ENCODE data around the gene HAUS3. TPM values are rescaled to one million over a fixed set of nuclear protein-coding genes. Genes with fewer than 3 reads are reported as not detected.
A peak's percentile ranks its signal among the peaks of the same experiment; 100 is the strongest.

HAUS3 gene
- total RNA-seq, 4 donors from 2014 or later, result 9.9 to 14.1 (median 11.3) TPM

- no peaks in the 10 kb centered on the region for H3K9me3 ChIP-seq
- peaks cover 0 to 9% (median 2%) of the 10 kb centered on the region in 4 donors for H3K4me1 ChIP-seq
- WGBS, result 9% methylated on average over 10 of the region's 10 CpGs
- no peak for TF ChIP-seq POLR2A (IDR thresholded peaks at IDR 0.05; ENCODE audit: low read depth)
- TF ChIP-seq POLR2AphosphoS5 (IDR thresholded peaks at IDR 0.05), result no peak
- TF ChIP-seq EP300 (IDR thresholded peaks at IDR 0.05), result no peak
- TF ChIP-seq CTCF (IDR thresholded peaks at IDR 0.05), result peak; percentile 72 to 82 (median 77)
- intact Hi-C loops (cut with DNase I), result loop anchor here (2.0 kb wide), 1 partner anchor 243 kb away; no protein-coding TSS in a partner anchor
- H3K27me3 ChIP-seq, result no peaks in the 10 kb centered on the region
- H3K36me3 ChIP-seq, result peaks cover 0 to 20% (median 11%) of the 10 kb centered on the region in 4 donors
- H3K4me3 ChIP-seq, result no peak overlapping the region
- no peak overlapping the region for H3K27ac ChIP-seq (replicated peaks in 1 of 4)
- DNase-seq (ENCODE audit: extremely low spot score), result no peak
Observed at GRCh38 chr4:2220016-2220630, 21.8 kb downstream of the HAUS3 start.

GRCh38 chr4:2219233-2219760 lies 22.6 kb downstream of the HAUS3 start:
- 89% methylated on average over 5 of the region's 6 CpGs for WGBS
- no peak overlapping the region for H3K4me3 ChIP-seq
- peaks cover 0 to 17% (median 11%) of the 10 kb centered on the region in 4 donors for H3K36me3 ChIP-seq
- peaks cover 0 to 9% (median 2%) of the 10 kb centered on the region in 4 donors for H3K4me1 ChIP-seq
- intact Hi-C loops (cut with DNase I), result no loop called here
- no peaks in the 10 kb centered on the region for H3K27me3 ChIP-seq
- no peak overlapping the region for H3K27ac ChIP-seq (replicated peaks in 1 of 4)
- TF ChIP-seq POLR2AphosphoS5 (IDR thresholded peaks at IDR 0.05) (no peak), CTCF (IDR thresholded peaks at IDR 0.05) (no peak)
- no peak for DNase-seq (ENCODE audit: extremely low spot score)
- no peaks in the 10 kb centered on the region for H3K9me3 ChIP-seq

GRCh38 chr4:2218436-2218835 lies 23.5 kb downstream of the HAUS3 start:
- WGBS, result 88% methylated on average over 1 of the region's 1 CpG
- Histone ChIP-seq H3K36me3 (peaks cover 0 to 13% (median 9%) of the 10 kb centered on the region in 4 donors), H3K4me1 (peaks cover 0 to 9% (median 2%) of the 10 kb centered on the region in 4 donors), H3K9me3 (no peaks in the 10 kb centered on the region), H3K27me3 (no peaks in the 10 kb centered on the region), H3K27ac (replicated peaks in 1 of 4) (no peak overlapping the region), H3K4me3 (no peak overlapping the region)
- no peak for TF ChIP-seq POLR2AphosphoS5 (IDR thresholded peaks at IDR 0.05)
- TF ChIP-seq CTCF (IDR thresholded peaks at IDR 0.05), result no peak
- TF ChIP-seq POLR2A (IDR thresholded peaks at IDR 0.05; ENCODE audit: low read depth), result no peak
- TF ChIP-seq EP300 (IDR thresholded peaks at IDR 0.05), result no peak
- no peak for DNase-seq (ENCODE audit: extremely low spot score)
- intact Hi-C loops (cut with DNase I), result no loop called here

- Histone ChIP-seq H3K9me3 (no peaks in the 10 kb centered on the region), H3K27ac (replicated peaks in 1 of 4) (no peak overlapping the region), H3K27me3 (no peaks in the 10 kb centered on the region), H3K4me1 (peaks cover 0 to 9% (median 2%) of the 10 kb centered on the region in 4 donors), H3K36me3 (peaks cover 0 to 6% (median 3%) of the 10 kb centered on the region in 4 donors), H3K4me3 (no peak overlapping the region)
- TF ChIP-seq POLR2A (IDR thresholded peaks at IDR 0.05; ENCODE audit: low read depth), result no peak
- no peak for TF ChIP-seq POLR2AphosphoS5 (IDR thresholded peaks at IDR 0.05)
- no peak for TF ChIP-seq CTCF (IDR thresholded peaks at IDR 0.05)
- TF ChIP-seq EP300 (IDR thresholded peaks at IDR 0.05), result no peak
- intact Hi-C loops (cut with DNase I), result no loop called here
- WGBS, result 78% methylated on average over 3 of the region's 3 CpGs
- DNase-seq (ENCODE audit: extremely low spot score), result no peak
Observed at GRCh38 chr4:2217726-2218125, 24.2 kb downstream of the HAUS3 start.
